DOHH2 (cell line): ENCODE data around the gene GPRIN3.

Source experiments
- CTCF ChIP-seq: fragments of 200-600 bp; sonication (generic); IDR thresholded peaks from one replicate; pipeline ENCODE4 v1.5.1; 2014; ENCODE audit warnings: antibody characterized with exemption, mild to moderate bottlenecking, low read depth, low read length; ENCODE audit not compliant: poor library complexity, severe bottlenecking
- EZH2phosphoT487 ChIP-seq: fragments of 200-600 bp; sonication (generic); IDR thresholded peaks from 2 replicates; pipeline ENCODE4 v1.6.1; 2017; ENCODE audit warnings: borderline replicate concordance, mild to moderate bottlenecking, antibody characterized with exemption, low read length, moderate library complexity, mixed read lengths

DNA sequence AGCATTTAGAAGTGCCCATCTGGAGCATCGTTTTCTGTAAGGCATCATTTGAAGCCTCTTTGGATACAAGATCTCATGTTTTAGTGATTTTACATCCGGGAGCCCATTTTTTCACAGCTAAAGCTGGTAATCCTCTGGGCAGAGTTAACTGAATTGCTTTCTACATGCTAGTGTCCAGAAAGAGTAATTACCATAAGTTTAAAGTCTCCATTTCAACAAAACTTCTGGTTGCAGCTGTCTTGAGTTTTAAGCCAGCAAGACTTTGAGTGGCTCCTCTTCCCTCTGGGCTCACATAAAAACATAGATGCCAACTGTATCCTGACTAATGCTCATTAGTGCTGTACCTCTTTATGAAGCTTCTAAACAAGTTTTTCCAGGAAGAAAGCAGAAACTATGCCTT, 65.4 kb downstream of the GPRIN3 start:
- no peak for TF ChIP-seq CTCF
- no peak for TF ChIP-seq EZH2phosphoT487
